Fibroblast of mammary gland (primary cell): ENCODE measurements around the gene FRMD3.

Experiments used
- DNase-seq: peaks from one replicate; pipeline ENCODE4 v3.0.0-alpha.2; 2010; ENCODE audit warnings: low read depth
- H3K4me3 ChIP-seq: 2 replicates; pipeline ENCODE4 v1.5.1; 2011; ENCODE audit warnings: low read depth, mild to moderate bottlenecking, low read length, moderate library complexity; ENCODE audit not compliant: control insufficient read depth
- CTCF ChIP-seq: conservative IDR thresholded peaks from 2 replicates; pipeline ENCODE4 v1.5.1; 2011; ENCODE audit warnings: low read depth, low read length, inconsistent platforms; ENCODE audit not compliant: control insufficient read depth, insufficient read depth

Gene FRMD3

DNA sequence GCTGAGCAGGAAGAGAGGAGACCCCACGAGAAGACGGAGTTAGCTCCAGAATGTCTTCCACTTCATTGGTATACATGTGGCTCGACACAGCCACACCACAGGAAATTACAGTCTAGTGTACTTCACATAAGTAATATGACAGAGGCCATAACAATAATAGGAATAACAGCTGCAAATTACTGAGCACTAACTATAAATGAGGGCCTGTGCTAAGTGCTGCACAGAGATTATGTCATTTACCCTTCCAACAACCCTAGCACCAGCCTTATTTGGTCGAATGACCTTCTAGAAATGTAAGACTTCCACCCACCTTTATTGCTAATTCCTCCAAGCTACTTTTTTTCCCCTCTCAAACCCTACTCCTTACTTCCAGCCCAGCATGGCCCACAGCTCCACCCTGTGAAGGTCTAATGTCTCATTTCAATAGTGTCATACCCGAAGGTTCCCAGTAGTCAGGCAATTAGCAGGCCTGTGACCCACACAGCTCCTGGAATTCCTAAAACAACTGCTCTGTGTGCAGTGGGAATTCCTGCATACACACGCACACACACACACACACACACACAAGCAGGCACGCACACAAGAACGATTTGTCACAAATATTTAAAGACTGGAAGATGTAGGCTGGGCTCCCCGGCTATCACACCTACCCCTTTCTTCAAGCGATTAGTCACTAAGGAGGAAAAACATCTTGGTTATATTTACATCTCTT lies 134.5 kb downstream of the FRMD3 start:
- TF ChIP-seq CTCF = no peak
- peak; percentile 53 for DNase-seq
- H3K4me3 ChIP-seq = no peak overlapping the region

GRCh38 chr9:83401328-83401900 lies 136.8 kb downstream of the FRMD3 start:
- no peak overlapping the region for H3K4me3 ChIP-seq
- DNase-seq = no peak
- no peak for TF ChIP-seq CTCF

DNA sequence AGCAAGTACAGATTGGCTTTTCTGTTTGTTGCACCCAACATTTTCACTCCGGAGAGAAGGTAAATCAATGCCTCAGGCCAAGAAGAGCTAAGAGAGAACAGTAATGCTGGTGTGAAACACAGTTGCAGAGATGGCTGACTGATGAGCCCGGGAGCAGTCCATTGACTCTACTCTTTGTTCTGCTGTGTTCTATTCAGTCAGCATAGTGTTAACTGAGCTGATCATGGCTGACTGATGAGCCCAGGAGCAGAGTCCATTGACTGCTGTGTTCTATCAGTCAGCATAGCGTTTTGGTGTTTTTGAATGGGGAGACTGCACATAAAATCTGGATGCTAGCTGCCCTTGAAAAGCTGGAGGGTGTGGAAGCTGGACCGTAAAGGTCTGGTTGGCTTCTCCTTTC lies 141.4 kb downstream of the FRMD3 start:
- no peak for DNase-seq
- TF ChIP-seq CTCF = no peak
- no peak overlapping the region for H3K4me3 ChIP-seq

- H3K4me3 ChIP-seq = no peak overlapping the region
- no peak for DNase-seq
- TF ChIP-seq CTCF = no peak
These were observed 141.9 kb downstream of the FRMD3 start for GRCh38 chr9:83396342-83396741.

DNA sequence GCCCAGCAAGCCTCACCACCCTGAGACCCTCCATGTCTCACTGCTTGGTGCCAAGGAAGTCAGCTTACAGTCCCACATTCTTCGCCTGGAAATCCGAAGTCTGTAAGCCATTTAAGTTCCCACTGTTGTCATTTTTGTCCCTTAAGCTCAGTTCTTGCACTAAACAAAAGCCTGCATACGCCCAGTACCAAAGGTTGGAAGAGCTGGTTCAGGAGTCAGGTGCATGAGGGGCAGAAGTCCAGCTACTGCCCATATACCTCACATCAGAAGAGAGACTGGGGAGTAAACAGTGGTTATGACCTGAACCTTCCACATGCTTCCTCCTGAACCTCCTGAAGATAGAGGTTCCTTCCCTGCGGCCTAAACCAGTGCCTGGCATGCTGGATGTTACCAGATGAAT lies 146.0 kb downstream of the FRMD3 start:
- H3K4me3 ChIP-seq = no peak overlapping the region
- TF ChIP-seq CTCF = no peak

GRCh38 chr9:83388346-83388745 lies 149.9 kb downstream of the FRMD3 start:
- no peak overlapping the region for H3K4me3 ChIP-seq

More for the DNA sequence above, 146.0 kb downstream of the FRMD3 start:
- DNase-seq = no peak

More at GRCh38 chr9:83388346-83388745, 149.9 kb downstream of the FRMD3 start:
- no peak for TF ChIP-seq CTCF
- DNase-seq = no peak
